ENCODE data around the gene PPP2R5A.

GRCh38 chr1:212247179-212247721 is 38.0 kb upstream of the PPP2R5A start:
- TF ChIP-seq, protein P1, sequence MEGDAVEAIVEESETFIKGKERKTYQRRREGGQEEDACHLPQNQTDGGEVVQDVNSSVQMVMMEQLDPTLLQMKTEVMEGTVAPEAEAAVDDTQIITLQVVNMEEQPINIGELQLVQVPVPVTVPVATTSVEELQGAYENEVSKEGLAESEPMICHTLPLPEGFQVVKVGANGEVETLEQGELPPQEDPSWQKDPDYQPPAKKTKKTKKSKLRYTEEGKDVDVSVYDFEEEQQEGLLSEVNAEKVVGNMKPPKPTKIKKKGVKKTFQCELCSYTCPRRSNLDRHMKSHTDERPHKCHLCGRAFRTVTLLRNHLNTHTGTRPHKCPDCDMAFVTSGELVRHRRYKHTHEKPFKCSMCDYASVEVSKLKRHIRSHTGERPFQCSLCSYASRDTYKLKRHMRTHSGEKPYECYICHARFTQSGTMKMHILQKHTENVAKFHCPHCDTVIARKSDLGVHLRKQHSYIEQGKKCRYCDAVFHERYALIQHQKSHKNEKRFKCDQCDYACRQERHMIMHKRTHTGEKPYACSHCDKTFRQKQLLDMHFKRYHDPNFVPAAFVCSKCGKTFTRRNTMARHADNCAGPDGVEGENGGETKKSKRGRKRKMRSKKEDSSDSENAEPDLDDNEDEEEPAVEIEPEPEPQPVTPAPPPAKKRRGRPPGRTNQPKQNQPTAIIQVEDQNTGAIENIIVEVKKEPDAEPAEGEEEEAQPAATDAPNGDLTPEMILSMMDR (IDR thresholded peaks at IDR 0.05), result no peak
- no peak for TF ChIP-seq POLR2A (IDR thresholded peaks at IDR 0.05)
- no peak for TF ChIP-seq POLR2AphosphoS5 (IDR thresholded peaks at IDR 0.05)

All from breast epithelium (tissue), 3 donors.